Measurements from ENCODE around the gene ASAP3.

ASAP3 gene

DNA sequence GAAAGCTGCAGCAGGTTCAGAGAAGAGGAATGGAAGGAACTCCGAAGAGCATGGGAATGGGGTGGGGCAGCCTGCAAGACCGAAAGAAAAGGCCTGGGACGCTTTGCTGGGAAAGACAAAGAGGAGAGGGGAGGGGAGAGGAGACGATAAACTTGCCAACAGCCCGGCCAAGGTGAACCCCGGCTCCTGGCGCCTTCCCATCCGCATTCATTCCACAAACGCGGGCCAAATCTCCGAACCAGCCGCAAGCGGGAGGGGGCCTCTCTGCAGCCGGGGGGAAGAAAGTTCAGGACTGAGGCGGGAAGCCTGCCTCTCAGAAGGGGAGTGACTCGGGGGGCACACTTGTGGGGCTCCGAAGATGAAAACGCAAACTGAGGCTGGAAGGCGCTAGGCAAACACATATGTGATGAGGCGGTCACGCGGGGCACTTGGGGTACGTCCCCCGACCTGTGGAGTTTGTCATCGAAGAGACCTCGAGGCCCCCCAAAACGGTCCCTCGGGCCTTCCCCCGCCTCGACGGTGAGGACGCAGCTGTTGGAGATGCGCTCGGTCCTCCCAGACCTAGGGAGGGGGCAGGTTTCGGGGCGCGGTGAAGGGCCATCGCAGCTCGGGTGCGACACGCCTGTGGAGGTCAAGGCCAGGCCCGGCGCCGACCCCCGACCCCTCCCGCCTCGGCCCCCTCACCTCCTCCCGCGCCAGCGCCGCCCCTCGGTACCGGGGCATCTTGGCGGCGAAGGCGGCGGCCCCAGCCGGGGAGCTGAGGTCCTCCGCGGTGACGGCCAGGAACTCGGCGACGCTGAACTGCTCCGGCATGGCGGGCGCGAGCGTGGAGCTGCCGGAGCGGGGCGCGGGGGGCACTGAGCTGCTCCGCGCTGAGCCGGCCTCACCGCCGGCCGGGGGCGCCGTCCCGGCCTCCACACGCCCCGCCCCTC, at the start of gene ASAP3:
ASAP3 (minus strand) TSS at position 859 of the 932 bp plus-strand sequence; CDS start at position 813, 46 bp downstream.
- peak in 5 of 14 donors; percentile 17 to 64 (median 36) for DNase-seq

DNA sequence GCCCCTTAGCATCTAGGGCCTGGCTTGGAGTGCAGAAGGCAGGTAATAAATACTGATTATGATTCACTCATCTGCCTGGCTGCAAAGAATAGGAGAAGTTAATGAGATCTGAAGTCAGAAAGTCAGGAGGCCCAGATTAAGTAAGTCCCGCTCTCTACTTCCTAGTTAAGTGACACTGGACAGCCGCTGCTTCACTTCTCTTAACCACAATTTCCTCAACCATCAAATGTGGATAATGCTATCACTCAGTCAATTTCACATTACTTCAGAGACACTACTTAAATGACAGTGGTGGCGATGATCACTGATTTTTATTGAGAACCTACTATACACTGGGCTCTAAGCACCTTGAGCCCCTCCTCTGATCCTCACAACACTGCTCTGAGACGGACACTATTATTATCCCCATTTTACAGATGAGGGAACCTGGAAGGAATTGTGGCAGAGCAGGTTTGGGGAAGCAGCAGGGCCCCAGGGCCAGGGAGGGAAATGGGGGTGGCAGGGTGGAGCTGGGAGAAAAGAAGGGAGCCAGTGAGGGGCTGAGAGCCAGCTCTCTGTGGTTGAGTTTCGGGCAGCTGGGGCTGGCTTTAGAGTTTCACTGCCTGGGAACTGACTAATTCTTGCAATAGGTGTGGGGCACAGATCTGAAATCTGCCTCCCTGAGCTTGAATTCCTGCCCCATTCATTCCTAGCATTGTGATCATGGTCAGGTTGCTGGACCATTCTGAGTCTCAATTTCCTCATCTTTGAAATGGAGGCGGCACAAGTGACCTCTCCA, 49.5 kb upstream of the ASAP3 start:
- DNase-seq: no peak

DNA sequence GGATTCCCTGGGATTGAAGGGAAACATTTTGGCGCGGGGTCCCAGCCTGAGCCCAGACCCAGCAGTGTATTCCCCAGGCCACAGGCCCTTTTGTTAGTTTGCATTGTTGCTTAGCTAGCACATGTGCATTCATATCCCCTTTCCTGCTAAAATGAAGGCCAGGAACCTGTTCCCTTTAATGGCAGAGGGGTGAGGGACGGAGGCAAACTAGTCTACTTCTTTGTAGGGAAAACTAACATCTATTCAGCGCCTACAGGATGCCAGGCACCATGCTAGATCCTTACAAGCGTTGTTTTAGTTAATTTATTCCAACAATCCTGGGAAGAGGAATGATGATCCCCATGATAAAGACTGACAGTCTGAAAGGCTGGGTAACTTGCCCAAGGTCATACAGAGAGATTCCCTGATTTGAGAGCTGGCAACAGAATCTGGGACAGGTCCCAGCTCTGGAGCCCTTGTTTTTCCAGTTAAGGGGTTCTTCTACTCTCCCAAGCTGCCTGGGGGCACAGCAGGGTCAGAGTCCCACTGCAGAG, 47.6 kb upstream of the ASAP3 start:
- peak in 1 of 14 donors; percentile 23 for DNase-seq

DNA sequence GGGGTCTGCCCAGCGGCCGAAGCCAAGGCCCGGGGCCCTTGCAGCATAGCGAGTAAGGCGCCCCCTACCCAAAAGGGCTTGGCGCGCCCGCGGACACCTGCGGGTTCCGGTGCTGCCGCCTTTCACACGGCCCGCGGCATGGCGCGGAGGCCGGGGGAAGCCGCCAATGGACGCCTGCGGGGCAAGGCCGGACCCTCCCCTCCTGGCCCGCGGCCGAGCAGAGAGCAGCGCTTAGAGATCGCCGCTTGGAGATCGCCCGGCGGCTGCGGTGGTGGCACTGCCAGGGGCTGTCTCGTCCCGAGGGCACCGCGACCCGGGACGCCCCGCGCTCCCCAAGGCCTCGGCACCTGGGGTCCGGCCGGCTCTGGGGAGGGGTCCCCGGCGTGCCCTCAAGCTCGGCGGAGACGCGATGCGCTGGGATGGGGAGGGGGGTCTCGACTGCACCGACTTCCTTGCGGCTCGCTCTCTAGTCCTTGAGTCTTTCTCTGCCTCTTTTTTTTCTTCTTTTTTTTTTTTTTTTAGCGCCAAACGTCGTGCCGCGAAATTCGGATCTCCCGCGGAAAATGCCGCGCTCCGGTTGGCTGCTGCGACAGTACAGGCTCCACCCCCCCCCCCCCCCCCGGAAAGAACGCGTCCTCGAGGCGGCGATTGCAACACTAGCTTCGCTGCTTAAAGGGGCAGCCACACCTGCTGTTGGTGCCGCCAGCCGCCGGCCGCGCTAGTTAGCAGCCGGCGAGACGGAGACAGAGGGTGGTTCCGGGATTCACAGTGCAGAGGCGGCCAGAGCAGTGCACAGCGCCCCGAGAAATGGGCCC, 47.0 kb upstream of the ASAP3 start, which contains the start of gene E2F2:
E2F2 (minus strand) TSS at position 487 of the 815 bp plus-strand sequence; CDS start at position 47, 440 bp downstream.
- peak in 12 of 14 donors; percentile 9 to 77 (median 55) for DNase-seq

DNA sequence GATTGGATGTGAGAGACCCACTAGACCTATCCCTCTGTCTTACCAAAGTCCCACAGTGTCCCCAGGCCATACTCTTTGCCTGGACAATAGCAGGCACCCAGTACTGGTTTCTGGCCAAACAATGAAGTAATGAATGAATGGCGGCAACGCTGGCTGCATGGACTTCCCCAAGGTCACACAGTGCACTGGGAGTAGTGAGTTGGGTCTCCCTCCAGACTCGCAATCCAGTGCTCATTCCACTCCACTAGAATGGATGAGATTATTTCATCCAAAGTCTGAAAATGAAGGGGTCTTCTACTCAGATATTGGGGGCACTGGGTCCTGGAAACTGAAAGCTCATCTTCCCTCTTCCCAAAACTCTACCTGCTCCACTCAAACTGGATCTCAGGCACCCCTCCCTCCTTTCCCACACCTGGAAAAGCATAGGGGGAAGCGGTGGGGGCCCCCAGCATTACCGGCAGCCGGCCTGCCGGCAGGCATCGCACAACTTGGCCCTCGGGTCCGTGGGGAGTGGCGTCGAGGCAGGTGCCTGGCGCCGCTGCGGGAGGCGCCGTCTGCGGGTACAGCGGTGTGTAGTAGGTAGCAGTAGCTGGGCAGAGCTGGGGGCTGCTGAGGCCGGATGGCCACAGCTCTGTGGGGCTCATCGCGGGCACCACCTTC, 46.2 kb upstream of the ASAP3 start:
- DNase-seq: no peak

DNA sequence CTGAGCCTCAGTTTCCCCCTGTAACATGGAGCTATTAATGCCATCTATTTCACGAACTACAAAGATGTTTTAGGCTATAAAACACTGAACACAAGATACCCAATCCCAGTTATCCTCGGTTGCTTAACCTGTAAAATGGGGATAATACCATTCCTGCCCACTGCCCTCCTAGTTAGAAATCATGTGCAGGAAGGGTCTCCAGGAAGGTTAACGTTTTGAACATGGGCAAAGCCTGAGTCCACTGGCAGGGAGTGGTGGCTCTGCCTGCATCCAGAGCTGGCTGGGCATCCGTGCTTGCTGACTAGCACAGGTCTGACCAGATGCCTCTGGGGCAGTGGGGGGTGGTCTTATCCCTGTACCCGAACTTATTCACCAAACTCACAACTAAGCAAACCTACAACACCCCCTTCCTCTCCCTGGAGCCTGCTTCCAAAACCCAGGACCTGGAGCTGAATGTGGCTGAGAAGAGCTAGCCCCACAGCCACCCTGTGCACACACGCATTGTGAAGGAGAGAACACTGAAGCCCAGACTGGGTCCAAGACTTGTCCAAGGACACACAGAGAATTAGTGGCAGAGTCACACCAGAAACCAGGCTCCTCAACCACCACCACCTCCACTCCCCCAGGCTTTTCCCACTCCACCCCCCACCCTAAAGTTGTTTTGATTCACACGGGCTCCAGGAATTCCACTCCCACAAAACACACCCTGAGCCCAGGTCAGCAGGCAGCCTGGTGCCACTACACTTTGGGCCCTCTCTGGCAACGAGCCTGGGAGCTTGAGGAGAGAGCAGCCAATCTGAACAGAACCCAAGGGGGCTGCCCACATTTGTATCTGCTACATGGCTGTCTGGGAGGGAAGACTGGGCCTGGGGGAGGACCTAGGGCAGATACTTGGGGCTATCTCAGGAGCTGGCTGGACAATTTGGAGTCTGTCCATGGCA, 45.4 kb upstream of the ASAP3 start:
- DNase-seq: no peak

DNA sequence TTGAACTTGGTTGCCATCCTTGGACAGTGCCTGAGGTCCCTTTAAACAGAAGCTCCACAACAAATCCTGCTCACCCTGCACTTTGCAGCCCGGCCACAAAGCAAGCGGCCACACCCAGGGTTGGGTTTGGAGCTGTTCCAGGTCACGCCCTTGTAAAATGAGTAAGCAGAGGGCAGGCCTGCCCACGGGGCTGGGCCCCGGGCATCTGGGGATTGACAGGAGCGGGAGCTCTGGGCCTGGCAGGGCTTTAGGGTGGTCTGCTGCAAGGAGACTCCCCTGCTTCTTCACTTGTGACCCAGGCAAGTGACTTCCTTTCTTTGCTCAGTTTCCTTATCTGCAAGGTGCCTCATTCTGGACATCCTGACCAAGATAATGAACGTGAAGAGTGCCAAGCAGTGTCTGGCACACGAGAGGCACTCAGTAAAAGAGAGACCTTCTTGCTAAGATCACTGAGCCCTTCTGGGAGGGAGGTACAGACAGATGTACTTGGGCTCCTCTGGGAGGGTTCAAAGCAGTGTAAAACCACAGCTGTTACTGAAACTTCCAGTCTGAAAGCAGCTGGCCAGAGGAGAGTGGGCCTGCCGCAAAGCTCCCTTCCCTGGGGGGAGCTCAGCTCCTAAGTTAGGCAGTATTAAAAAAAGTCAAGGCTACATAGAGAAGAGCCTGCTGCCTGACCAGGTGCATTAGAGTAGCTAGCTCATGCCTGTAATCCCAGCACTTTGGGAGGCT, 44.4 kb upstream of the ASAP3 start:
- no peak for DNase-seq

DNA sequence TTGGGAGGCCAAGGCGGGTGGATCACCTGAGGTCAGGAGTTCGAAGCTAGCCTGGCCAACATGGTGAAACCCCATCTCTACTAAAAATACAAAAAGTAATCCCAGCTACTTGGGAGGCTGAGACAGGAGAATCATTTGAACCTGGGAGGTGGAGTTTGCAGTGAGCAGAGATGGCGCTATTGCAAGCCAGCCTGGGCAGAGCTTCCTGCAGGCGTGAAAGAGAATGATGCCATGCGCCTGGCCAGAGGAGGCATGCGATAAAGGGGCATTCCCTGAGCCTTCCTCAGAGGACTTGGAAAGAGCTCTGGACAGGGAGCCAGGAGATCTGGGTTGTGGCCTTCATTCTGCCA, 43.9 kb upstream of the ASAP3 start:
- no peak for DNase-seq

DNA sequence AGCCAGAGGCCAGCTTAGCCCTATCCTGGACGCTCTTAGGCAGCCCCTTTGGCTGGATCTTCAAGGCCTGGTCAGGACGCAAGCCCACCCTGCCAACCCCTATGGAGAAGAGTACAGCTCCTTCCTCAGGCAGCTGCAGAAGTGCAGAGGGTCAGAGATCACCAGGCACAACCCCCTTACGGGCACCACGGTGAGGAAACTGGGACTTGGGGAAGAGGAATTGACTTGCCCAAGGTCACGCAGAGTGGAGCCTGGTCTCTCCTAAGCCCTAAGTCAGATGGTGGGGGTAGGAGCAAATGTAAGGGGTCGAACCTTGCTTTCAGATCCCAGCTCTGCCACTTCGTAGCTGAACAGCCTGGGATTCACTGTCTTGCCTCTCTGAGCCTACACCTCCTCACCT, 43.4 kb upstream of the ASAP3 start:
- DNase-seq: no peak

DNA sequence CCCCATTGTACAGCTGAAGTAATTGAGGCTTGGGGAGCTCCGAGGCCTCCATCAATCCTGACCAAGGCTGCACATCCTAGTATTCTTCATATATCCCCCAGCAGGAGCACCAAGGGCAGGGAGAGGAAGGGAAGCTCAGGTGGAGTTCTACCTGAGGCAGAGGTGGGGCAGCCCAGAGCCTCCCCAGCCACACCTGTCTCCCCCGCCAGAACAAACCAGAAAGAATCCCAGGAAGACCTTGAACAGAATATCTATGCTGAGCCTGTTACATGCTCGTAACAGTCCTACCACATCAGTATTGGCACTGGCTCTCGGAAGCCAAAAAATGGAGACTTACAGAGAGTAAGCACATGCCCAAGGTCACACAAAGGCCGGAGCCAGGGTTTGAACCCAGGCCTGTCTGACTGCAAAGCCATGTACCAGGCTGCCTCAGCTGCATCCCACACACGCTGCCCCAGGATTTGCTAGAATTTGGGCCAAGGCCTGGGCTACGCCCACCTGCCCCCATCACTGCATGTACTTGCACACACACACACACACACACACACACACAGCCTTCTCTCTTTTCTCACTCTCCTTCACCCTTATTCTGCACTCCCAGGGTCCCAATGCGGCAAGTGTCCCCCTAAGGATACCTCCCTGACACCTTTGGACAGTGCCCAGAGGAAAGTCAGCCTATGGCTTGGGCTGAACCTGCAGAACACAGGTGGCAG, 42.5 kb upstream of the ASAP3 start:
- DNase-seq: no peak

DNA sequence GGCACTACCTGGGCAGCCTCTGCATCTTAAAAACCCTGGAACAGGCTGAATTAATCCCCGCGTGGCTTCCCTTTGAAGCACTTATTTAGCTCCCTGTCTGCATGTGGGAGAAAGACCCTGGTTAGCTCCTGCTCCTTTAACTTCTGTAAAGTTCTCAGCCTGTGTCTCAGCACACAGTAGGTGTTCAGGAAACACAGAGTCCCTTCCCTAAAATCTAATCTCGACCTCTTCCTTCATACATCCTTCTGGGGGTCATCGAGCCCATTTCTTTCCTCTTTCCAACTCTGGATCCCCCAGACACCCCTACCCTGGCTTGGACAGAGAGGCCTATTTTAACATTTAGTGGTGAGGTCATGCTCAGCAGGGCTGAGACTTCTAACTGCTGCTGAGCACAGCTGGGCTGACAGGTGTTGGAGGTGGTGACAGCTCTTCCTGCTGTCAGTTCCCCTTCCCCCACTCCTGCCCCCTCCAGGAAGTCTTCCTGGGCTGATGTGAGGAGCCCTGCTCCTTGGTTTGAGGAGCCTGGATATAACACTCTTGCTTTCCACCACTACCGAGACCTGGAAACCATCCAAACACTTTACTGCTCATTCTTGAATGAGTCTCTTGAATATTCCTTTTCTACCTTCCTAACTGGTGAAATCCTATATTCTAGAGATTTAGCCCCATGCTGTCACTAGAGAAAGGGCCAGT, 41.7 kb upstream of the ASAP3 start:
- no peak for DNase-seq

DNA sequence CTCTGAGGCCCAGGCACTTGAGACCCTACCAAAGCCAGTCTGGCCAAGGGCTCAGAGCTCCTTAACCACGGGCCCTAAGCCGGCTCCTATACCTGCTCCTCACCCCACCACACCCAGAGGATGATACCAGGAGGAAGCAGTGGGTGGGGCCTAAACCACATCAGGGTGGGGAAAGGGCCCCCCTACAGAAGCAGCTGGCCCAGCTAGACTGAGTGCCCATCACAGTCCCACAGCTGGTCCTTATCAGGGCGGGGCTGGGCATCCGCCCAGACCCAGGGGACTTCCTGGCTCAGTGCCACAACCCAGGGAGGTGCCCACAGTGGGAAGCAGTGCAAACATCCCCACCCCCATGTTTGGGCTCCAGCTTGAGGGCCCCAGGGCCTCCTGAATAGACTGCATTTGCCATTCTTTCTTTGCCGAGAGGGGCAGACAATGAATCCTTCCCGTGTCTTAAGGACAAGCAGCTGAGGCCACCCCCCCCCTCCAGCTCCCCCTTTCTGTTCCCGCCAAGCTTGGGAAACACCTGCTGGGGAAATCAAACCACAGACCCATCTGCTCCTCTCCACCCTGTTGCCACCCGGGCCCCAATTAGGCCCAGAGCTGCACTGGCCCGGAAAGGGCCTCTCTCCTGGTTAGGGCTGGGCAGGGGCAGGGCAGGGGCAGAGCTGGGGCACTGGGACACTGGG, 40.9 kb upstream of the ASAP3 start:
- no peak for DNase-seq

DNA sequence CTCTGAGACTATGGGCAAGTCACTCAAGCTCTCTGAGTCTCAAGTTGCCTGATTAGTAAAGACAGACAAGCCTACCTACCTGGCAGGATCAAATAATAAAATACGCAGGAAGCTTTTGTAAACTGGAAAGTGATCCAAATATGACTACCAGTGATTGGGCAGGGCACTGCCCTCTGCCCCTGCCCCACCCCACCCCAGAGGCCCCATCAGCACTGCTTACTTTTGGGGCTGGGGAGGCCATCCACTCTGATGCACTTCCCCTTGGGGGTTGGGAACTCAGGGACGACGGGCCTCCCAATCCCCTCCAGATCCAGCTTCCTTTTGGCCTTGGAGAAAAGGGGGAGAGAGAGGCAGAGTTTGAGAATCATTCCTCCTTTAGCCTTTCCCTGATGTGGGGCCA, 40.2 kb upstream of the ASAP3 start:
- DNase-seq: no peak

DNA sequence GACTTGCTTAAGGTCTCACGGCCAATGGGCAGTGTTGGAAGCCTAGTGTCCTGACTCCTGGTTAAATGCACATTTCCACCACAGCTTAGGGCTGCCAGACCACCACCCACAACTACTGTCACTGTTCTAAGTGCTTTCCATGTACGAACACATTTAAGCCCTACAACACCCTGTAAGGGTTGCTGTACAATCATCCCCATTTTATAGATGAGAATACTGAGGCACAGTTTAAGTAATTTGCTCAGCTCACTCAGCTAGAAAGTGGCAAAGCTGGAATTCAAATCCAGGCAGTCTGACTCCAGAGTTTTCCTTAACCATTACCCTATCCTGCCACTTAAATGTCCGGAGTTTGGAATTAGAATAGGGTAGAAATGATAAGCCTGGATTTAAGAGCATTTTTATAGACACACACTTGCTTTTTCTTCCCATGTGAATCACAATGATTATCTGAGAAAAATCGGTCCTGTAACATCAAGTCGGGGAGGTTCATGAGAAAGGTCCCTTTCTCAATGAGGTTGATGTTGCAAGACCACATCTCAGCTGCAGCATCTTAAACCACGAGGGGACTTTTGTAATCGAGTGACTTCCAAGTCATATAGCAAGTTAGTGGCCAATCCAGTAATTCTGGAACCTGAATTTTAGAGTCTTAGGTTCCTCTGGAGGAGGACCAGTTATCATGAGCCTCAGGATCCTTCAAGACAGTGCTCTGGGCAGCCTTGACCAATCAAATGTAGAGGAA, 38.4 kb upstream of the ASAP3 start:
- no peak for DNase-seq

DNA sequence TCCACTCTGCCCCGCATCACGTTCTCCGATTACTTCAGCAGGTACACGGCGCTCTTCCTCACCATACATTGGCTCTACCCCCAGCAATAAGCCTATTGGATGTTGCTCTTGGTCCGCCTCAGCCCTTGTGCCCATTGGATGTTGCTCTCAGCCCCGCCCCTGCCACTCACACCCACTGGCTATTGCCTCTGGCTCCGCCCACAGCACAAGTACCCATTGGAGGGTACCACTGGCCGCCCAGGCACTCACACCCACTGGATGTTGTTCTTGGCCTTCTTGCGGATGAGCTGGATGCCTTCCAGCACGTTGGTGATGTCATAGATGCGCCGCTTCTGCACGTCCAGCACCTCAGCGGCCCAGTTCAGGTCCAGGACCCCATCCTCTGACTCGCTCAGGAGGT, 37.6 kb upstream of the ASAP3 start:
- DNase-seq: no peak

DNA sequence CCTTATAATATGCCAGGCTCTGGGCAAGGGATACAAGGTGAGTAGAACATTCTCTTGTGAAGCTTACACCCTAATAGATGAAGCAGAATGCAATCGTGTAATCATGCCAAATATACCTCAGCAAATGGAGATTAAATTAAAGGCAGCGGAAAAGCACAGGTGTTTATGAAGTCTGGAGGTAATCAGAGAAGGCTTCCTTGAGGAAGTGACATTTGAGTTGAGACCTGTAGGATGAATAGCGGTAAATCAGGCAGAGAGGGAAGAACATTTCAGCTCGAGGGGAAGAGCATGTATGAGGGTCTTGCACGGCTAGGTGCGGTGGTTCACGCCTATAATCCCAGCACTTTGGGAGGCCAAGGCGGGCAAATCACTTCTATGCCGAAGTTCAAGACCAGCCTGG, 33.6 kb upstream of the ASAP3 start:
- DNase-seq: no peak

DNA sequence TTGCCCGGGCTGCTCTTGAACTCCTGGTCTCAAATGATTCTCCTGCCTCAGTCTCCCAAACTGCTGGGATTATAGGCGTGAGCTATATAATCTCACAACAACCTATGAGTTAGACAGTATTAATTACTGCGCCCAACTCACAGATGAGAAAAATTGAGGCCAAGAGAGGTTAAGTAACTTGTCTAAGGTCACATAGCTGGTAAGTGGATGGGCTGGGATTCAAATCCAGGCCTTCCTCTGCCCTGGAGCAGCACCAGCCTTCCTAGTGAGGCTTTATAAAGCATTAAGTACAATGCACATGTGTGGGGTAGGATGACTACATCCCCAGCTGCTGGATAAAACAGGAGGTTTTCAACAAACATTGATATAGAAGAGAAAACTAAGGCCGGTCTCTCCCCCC, 31.9 kb upstream of the ASAP3 start:
- DNase-seq: no peak

All from C1 segment of cervical spinal cord (tissue), 14 donors.